ENCODE results near the gene WFIKKN1. TPM values are rescaled to one million over a fixed set of nuclear protein-coding genes. Genes with fewer than 3 reads are reported as not detected.

Gene WFIKKN1
- total RNA-seq, 1 experiment from 2014 or later: not detected

- H3K9ac ChIP-seq (ENCODE audit: low read length): peak overlapping the region; percentile 96
- peak overlapping the region; percentile 93 for H3K4me2 ChIP-seq (ENCODE audit: low read depth, low read length, poor library complexity, severe bottlenecking)
- H3K9me3 ChIP-seq (ENCODE audit: low read length): no peaks in the 10 kb centered on the region
- 0 out of 2 replicates have a peak, but pooled peaks cover 4% of the 10 kb centered on the region for H3K36me3 ChIP-seq (ENCODE audit: insufficient read depth, low read length)
- H3K27ac ChIP-seq (ENCODE audit: low read length): no peak overlapping the region
- H4K20me1 ChIP-seq (ENCODE audit: insufficient read depth, low read depth, low read length): peaks cover 13% of the 10 kb centered on the region
- no peaks in the 10 kb centered on the region for H3K27me3 ChIP-seq (ENCODE audit: low read length)
- peaks cover 27% of the 10 kb centered on the region for H3K79me2 ChIP-seq (ENCODE audit: low read length)
- DNase-seq: no peak
- H3K9me2 ChIP-seq (replicated peaks; ENCODE audit: insufficient read depth, low read length): no peaks in the 10 kb centered on the region
- peak overlapping the region; percentile 89 for H3K4me3 ChIP-seq (ENCODE audit: low read length)
- no peak overlapping the region for H2AFZ ChIP-seq (ENCODE audit: low read length)
- H3K4me1 ChIP-seq (ENCODE audit: low read length): peaks cover 30% of the 10 kb centered on the region
Observed at GRCh38 chr16:681746-682427, 51.1 kb downstream of the WFIKKN1 start.

DNA sequence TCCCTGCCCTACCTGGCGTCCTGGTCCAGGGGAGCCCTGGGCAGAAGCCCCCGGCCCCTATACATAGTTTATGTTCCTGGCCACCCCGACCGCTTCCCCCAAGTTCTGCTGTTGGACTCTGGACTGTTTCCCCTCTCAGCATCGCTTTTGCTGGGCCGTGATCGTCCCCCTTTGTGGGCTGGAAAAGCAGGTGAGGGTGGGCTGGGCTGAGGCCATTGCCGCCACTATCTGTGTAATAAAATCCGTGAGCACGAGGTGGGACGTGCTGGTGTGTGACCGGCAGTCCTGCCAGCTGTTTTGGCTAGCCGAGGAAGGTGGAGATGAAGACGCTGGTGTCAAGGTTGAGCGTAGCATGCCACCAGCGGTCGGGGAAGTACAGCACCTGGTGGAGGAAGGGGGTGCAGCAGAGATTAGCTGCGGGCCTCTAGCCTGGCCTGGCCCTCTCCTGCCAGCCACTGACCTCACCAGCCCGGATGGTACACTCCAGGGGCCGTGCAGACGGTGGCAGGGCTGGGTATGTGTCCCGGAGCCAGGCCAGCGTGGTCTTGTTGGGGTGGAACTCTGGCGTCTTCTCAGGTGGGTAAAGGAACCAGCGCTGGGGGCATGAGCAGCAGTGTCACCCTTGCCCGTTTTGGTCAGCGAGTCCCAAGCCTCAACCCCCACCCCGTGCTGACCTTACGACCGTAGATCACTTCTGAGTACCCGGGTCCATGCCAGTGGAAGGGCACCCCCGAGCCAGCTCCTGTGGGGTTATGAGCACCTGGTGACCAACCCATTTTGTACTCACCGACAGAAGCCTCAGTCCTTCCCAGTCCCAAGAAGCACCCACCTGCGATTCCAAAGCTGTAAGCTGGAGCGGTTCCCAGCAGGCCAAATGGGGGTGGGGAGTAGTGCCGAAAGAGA is 52.0 kb downstream of the WFIKKN1 start:
- H3K4me2 ChIP-seq (ENCODE audit: low read depth, low read length, poor library complexity, severe bottlenecking): peak overlapping the region; percentile 75
- peak overlapping the region; percentile 78 for H3K4me3 ChIP-seq (ENCODE audit: low read length)
- peaks cover 13% of the 10 kb centered on the region for H4K20me1 ChIP-seq (ENCODE audit: insufficient read depth, low read depth, low read length)
- H3K9me2 ChIP-seq (replicated peaks; ENCODE audit: insufficient read depth, low read length): no peaks in the 10 kb centered on the region
- H3K9me3 ChIP-seq (ENCODE audit: low read length): no peaks in the 10 kb centered on the region
- H3K79me2 ChIP-seq (ENCODE audit: low read length): peaks cover 27% of the 10 kb centered on the region
- no peak overlapping the region for H3K27ac ChIP-seq (ENCODE audit: low read length)
- peak overlapping the region; percentile 77 for H3K9ac ChIP-seq (ENCODE audit: low read length)
- 0 out of 2 replicates have a peak, but pooled peaks cover 4% of the 10 kb centered on the region for H3K36me3 ChIP-seq (ENCODE audit: insufficient read depth, low read length)
- H3K4me1 ChIP-seq (ENCODE audit: low read length): peaks cover 30% of the 10 kb centered on the region
- no peak overlapping the region for H2AFZ ChIP-seq (ENCODE audit: low read length)
- no peak for DNase-seq
- H3K27me3 ChIP-seq (ENCODE audit: low read length): no peaks in the 10 kb centered on the region

- Histone ChIP-seq H3K4me2 (ENCODE audit: low read depth, low read length, poor library complexity, severe bottlenecking) (peak overlapping the region; percentile 75), H3K9ac (ENCODE audit: low read length) (peak overlapping the region; percentile 77)
Observed at GRCh38 chr16:683396-684070, 52.7 kb downstream of the WFIKKN1 start.

More at GRCh38 chr16:683396-684070, 52.7 kb downstream of the WFIKKN1 start:
- H3K36me3 ChIP-seq (ENCODE audit: insufficient read depth, low read length): 0 out of 2 replicates have a peak, but pooled peaks cover 4% of the 10 kb centered on the region
- H3K27ac ChIP-seq (ENCODE audit: low read length): no peak overlapping the region
- no peaks in the 10 kb centered on the region for H3K9me2 ChIP-seq (replicated peaks; ENCODE audit: insufficient read depth, low read length)
- H4K20me1 ChIP-seq (ENCODE audit: insufficient read depth, low read depth, low read length): peaks cover 13% of the 10 kb centered on the region
- DNase-seq: peak; percentile 63
- H3K79me2 ChIP-seq (ENCODE audit: low read length): peaks cover 27% of the 10 kb centered on the region
- H3K27me3 ChIP-seq (ENCODE audit: low read length): no peaks in the 10 kb centered on the region
- H3K4me3 ChIP-seq (ENCODE audit: low read length): peak overlapping the region; percentile 78
- no peaks in the 10 kb centered on the region for H3K9me3 ChIP-seq (ENCODE audit: low read length)
- H2AFZ ChIP-seq (ENCODE audit: low read length): no peak overlapping the region
- H3K4me1 ChIP-seq (ENCODE audit: low read length): peaks cover 30% of the 10 kb centered on the region

Other genes with a start within 250 kb of the WFIKKN1 start
- gene PGAP6, start 249.0 kb upstream of the WFIKKN1 start, total RNA-seq (2014; rRNA removed; shearing (Covaris generic); ENCODE audit: low replicate concordance): 50.0 and 58.1 TPM in 2 replicates
- gene NME4, start 233.8 kb upstream of the WFIKKN1 start, total RNA-seq (2014; rRNA removed; shearing (Covaris generic); ENCODE audit: low replicate concordance): 102 and 190 TPM in 2 replicates
- 5.3 and 10.4 TPM in 2 replicates for gene DECR2, start 229.1 kb upstream of the WFIKKN1 start, total RNA-seq (2014; rRNA removed; shearing (Covaris generic); ENCODE audit: low replicate concordance)
- gene RAB11FIP3, start 205.3 kb upstream of the WFIKKN1 start, total RNA-seq (2014; rRNA removed; shearing (Covaris generic); ENCODE audit: low replicate concordance): 6.0 and 17.2 TPM in 2 replicates
- gene CAPN15, start 103.3 kb upstream of the WFIKKN1 start, total RNA-seq (2014; rRNA removed; shearing (Covaris generic); ENCODE audit: low replicate concordance): 26.7 and 51.3 TPM in 2 replicates
- gene PRR35, start 70.6 kb upstream of the WFIKKN1 start, total RNA-seq (2014; rRNA removed; shearing (Covaris generic); ENCODE audit: low replicate concordance): not detected in 2 replicates
- 3.7 and 5.9 TPM in 2 replicates for gene NHLRC4, start 64.0 kb upstream of the WFIKKN1 start, total RNA-seq (2014; rRNA removed; shearing (Covaris generic); ENCODE audit: low replicate concordance)
- gene PIGQ, start 61.0 kb upstream of the WFIKKN1 start, total RNA-seq (2014; rRNA removed; shearing (Covaris generic); ENCODE audit: low replicate concordance): 35.7 and 64.3 TPM in 2 replicates
- 5.9 and 11.3 TPM in 2 replicates for gene RAB40C, start 40.9 kb upstream of the WFIKKN1 start, total RNA-seq (2014; rRNA removed; shearing (Covaris generic); ENCODE audit: low replicate concordance)
- 149 and 293 TPM in 2 replicates for gene METTL26, start 5.3 kb downstream of the WFIKKN1 start, total RNA-seq (2014; rRNA removed; shearing (Covaris generic); ENCODE audit: low replicate concordance)
- gene MCRIP2, start 10.8 kb downstream of the WFIKKN1 start, total RNA-seq (2014; rRNA removed; shearing (Covaris generic); ENCODE audit: low replicate concordance): 41.7 and 137 TPM in 2 replicates
- gene WDR90, start 18.4 kb downstream of the WFIKKN1 start, total RNA-seq (2014; rRNA removed; shearing (Covaris generic); ENCODE audit: low replicate concordance): 37.2 and 55.2 TPM in 2 replicates
- gene RHOT2, start 37.1 kb downstream of the WFIKKN1 start, total RNA-seq (2014; rRNA removed; shearing (Covaris generic); ENCODE audit: low replicate concordance): 73.8 and 114 TPM in 2 replicates
- gene RHBDL1, start 44.7 kb downstream of the WFIKKN1 start, total RNA-seq (2014; rRNA removed; shearing (Covaris generic); ENCODE audit: low replicate concordance): 3.6 and 15.2 TPM in 2 replicates
- 142 and 145 TPM in 2 replicates for gene STUB1, start 49.4 kb downstream of the WFIKKN1 start, total RNA-seq (2014; rRNA removed; shearing (Covaris generic); ENCODE audit: low replicate concordance)
- 27.6 and 28.1 TPM in 2 replicates for gene JMJD8, start 53.3 kb downstream of the WFIKKN1 start, total RNA-seq (2014; rRNA removed; shearing (Covaris generic); ENCODE audit: low replicate concordance)
- 4.5 and 8.2 TPM in 2 replicates for gene WDR24, start 59.4 kb downstream of the WFIKKN1 start, total RNA-seq (2014; rRNA removed; shearing (Covaris generic); ENCODE audit: low replicate concordance)
- gene FBXL16, start 74.8 kb downstream of the WFIKKN1 start, total RNA-seq (2014; rRNA removed; shearing (Covaris generic); ENCODE audit: low replicate concordance): 0.48 and 2.1 TPM in 2 replicates
- gene METRN, start 84.1 kb downstream of the WFIKKN1 start, total RNA-seq (2014; rRNA removed; shearing (Covaris generic); ENCODE audit: low replicate concordance): 25.2 and 132 TPM in 2 replicates
- gene ANTKMT, start 90.2 kb downstream of the WFIKKN1 start, total RNA-seq (2014; rRNA removed; shearing (Covaris generic); ENCODE audit: low replicate concordance): 19.8 and 53.3 TPM in 2 replicates
- 29.4 and 110 TPM in 2 replicates for gene CCDC78, start 95.5 kb downstream of the WFIKKN1 start, total RNA-seq (2014; rRNA removed; shearing (Covaris generic); ENCODE audit: low replicate concordance)
- 57.4 and 159 TPM in 2 replicates for gene HAGHL, start 96.1 kb downstream of the WFIKKN1 start, total RNA-seq (2014; rRNA removed; shearing (Covaris generic); ENCODE audit: low replicate concordance)
- 32.1 and 77.4 TPM in 2 replicates for gene CIAO3, start 110.0 kb downstream of the WFIKKN1 start, total RNA-seq (2014; rRNA removed; shearing (Covaris generic); ENCODE audit: low replicate concordance)
- 0.47 TPM in 1 of 2 replicates, not detected in the other for gene MSLN, start 129.7 kb downstream of the WFIKKN1 start, total RNA-seq (2014; rRNA removed; shearing (Covaris generic); ENCODE audit: low replicate concordance)
- gene RPUSD1, start 157.4 kb downstream of the WFIKKN1 start, total RNA-seq (2014; rRNA removed; shearing (Covaris generic); ENCODE audit: low replicate concordance): 26.6 and 61.1 TPM in 2 replicates
- gene CHTF18, start 157.6 kb downstream of the WFIKKN1 start, total RNA-seq (2014; rRNA removed; shearing (Covaris generic); ENCODE audit: low replicate concordance): 7.9 and 35.2 TPM in 2 replicates
- gene GNG13, start 169.7 kb downstream of the WFIKKN1 start, total RNA-seq (2014; rRNA removed; shearing (Covaris generic); ENCODE audit: low replicate concordance): not detected in 2 replicates

All from Karpas-422 (cell line).